Kidney capillary endothelial cell (primary cell): Measurements from ENCODE around the gene MFSD6.

Source experiments
- DNase-seq: peaks from one replicate; pipeline ENCODE4 v3.0.0-alpha.2; 2018; ENCODE audit warnings: low spot score

MFSD6 gene

DNA sequence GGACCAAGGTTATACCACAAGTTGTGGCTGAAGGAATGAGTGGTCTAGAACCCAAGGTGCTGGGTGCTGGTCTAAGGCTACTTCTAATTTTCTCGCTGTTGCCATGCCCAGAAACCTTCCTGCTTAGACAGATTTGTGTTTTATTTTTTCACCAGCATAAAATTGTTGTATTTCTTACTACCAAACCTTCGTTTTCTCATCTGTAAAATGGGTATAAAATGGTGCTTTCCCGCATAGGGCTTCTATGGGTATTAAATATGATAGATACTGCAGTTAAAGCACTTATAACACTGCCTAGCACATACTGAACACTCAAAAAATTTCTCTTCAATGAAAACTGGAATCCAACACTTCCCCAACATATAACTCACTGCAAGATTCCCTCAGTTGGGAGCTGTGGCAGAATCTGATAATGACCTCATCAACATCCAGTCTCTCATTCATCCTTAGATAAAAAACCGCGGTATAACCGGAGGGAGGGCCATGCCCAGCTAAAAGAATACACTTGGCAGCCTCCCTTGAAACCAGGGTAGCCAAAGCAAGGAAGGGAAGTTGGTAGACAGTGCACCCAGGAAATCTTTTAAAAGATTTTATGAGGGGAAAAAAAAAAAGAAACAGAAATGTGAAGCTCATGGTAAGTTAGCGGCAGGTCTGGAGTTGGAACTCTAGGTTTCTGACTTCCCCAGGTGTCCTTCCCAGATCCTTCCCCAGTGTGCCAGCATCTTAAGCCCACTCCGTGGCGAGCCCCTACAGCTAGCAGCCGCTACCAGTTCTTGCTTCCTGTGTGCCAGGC lies 125.2 kb downstream of the MFSD6 start:
- DNase-seq, result no peak

DNA sequence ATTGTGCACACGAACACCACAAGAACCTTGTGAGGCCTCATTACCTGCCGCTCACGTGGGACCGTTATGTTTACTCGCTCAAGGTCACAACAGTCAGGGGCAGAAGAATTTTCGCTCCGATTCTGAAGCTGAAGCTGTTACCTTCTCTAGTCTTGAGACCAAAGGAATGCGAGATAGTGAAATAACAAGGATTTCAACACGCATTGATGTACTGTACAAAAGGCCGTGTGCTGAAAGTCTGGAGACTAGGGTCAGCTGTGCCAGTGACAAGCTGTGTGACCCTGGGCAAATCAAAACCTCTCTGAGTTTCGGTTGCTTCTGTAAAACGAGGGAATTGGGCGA lies 125.8 kb downstream of the MFSD6 start:
- DNase-seq, result no peak

DNA sequence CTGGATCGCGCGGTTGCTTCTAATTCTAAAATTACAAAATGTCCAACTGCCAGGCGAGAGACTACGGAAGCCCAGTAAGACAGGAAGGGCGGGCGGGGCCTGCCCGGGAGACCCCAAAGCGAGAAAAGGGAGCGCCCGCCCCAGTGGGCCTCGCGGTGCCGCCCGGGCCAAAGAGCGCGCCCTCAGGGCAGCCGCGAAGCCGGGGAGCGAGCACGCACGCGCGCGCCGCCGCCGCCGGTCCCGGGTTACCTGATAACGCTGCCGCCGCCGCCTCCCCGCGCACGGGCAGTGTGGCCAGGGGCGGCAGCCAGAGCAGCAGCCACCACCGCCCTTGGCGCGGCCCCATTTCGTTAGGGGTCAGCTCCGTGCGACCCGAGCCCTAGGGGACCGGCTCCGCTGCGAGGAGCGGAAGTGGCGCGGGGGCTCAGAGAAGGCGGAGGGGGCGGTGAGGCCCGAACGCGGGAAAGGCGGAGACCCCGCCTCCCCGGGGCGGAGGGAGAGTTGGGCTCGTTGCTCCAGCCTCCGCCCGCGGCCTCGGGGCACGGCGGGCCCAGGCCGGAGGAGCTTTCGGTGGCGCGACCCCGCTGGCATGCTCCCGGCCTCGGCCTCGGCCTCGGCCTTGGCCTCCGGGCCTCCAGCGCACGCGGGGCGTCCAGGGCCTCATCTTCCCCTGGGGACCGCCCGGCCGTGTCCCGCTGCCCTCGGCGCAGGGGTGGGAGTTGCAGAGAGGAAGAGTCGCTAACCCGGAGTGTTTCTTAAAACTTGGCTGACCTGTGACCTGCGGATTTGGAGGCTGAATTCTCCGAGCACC lies 126.4 kb downstream of the MFSD6 start, which contains the start of gene NEMP2:
TSS of gene NEMP2 (minus strand) at position 413 of the 811 bp plus-strand sequence. CDS start at position 346, 67 bp downstream.
- DNase-seq, result peak; percentile 52

DNA sequence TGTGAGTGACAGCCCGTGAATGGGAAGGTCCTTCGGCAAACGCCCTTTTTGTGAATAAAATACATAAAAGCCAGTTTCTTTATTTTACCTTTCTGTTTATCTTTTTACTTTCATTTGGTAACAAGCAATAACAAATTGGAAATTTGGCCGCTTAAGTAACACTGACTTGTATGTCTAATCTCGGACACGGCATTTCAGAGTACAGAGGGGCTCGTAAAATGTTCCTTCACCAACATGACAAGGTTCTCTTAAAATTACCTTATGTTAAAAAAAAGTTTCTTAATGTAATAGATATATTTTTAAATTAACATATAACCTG lies 126.9 kb downstream of the MFSD6 start:
- no peak for DNase-seq

DNA sequence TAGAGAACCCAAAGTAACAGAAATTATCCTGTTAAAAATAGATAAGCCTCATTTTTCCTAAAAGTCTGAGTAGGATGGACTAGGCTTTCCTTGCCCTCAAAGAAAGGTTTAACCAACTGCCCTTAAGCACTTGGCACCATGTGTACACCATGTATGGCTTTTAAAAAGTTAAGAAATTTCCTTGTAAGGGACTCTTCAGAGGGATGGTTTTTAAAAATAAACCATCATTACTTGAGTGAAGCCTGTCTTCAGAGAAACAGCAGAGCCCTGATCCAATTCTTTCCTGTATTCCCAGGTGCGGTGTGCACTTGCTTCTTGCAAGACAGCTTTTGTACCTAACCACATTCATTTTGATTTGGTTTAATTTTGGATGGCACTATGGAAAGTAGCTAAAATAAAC lies 127.4 kb downstream of the MFSD6 start:
- DNase-seq, result no peak

DNA sequence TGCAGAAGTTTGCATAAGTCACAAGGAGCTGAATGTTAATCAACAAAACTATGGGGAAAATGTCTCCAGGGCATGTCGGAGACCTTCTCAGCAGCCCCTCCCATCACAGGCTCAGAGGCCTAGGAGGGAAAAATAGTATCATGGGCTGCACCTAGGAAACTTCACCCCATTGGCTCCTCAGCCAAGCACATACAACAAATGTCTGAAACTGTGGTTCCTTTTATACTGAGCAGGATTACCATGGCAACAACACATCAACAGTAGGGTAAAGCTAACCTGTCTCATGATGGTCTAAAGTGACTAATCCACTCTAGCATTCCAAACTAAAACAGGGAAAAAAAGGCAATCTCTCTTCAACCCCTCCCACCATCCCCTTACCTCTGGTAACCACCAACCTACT lies 129.6 kb downstream of the MFSD6 start:
- no peak for DNase-seq

DNA sequence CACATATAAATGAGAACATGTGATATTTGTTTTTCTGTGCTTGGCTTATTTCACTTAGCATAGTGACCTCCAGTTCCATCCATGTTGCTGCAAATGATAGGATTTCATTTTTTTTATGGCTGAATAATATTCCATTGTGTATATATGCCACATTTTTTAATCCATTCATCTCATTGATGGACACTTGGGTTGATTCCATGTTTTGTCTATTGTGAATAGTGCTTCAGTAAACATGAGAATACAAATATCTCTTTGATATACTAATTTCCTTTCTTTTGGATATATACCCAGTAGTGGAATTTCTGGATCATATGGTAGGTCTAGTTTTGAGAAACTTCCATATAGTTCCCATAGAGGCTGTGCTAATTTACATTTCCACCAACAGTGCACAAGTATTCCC lies 130.0 kb downstream of the MFSD6 start:
- DNase-seq, result no peak

DNA sequence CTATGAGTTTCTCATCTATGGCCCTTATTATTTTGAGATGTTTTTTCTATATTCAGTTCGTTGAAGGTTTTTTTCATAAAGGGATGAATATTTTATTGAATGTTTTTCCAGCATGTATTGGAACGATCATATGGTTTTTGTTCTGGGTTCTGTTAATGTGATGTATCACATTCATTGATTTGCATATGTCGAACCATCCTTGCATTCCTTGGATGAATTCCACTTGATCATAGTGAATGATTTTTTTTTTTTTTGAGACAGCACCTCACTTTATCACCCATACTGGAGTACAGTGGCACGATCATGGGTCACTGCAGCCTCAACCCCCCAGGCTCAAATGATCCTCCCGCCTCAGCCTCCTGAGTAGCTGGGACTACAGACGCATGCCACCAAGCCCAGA lies 131.9 kb downstream of the MFSD6 start:
- DNase-seq, result no peak

DNA sequence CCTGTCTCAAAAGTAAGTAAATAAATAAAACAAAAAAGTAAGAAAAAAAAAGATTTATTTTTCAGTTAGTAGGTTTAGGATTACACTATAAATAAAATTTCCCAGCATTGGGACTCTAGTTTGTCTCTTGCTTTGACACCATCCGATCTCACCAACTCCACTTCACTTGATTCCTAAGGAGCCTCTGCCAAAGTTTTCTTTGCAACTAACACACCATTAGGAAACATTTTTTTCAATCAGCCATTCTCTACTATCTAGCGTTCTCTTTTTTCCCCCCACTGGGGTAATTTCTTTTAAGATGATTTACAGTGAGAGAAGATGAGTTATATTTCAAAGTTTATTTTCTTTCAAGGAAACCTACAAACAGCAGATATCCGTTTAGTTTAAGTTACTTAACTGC lies 136.9 kb downstream of the MFSD6 start:
- DNase-seq, result no peak

DNA sequence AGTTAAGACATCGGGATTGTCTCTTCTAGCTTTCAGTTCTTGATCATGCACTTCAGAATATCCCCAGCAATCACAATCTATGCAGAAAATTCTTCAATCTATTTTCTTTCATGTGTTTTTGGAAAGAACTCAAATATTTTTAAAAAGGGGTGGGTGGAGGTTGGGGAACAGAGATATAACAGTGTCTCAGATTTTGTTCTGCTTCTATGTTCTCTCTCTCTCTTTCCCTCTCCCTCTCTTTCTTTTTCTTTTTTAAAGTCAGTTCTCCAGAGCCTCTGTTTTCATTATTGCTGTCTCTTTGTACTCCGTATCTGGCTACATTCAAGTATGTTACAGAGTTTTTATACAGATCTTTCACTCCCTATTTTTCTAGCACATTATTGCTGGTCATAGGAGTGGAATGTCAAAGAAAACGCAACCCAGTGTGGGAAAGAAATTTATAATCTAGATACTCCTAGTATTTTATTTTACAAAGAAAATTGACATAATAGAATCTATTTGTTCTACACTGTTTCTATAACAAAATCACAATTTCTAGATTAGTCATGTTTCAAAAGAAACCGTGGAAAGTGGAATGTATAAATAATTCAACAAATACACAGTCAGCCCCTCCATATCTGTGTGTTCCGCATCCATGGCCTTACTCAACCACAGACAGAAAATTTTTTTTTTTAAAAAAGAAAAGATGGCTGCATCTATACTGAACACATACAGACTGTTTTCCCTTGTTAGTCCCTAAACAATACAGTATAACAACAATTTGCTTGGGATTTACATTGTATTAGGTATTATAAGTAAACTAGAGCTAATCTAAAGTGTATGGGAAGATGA lies 137.6 kb downstream of the MFSD6 start:
- DNase-seq, result no peak

DNA sequence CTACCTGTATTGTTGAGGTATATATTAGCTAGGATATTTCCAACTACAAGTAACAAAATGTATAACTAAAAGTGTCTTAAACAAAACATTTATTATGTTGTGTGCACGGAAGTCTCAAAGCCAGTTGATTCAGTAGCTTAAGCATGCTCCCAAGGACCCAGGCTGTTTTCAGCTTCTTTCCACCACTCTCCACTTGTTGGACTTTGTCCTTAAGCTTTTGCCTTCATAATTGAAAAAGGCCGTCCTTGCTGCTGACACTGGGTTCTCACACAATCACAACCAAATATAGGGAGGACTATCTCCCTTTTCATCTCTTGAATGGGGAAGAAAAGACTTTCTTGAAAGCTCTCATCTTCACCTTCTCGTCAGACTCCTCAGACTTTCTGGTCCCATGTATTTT lies 138.6 kb downstream of the MFSD6 start:
- DNase-seq, result no peak

DNA sequence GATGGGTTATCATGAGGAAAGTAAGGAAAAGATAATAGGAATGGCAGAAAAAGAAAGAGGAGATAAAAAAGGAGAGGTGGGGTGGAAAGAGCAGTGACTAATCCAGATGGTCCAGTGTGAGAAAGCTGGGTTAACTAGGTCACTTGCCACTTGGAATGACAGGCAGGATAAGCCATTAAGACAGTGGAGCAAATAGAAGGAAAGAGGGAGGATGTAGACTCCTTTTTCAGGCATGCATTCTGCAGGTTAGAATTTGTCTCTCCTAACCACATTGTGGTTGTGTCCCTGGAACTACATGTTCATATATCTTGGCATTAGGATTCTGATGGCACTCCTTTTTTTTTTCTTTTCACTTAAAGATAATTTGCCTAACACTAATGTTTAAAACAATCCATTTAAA lies 139.7 kb downstream of the MFSD6 start:
- no peak for DNase-seq

DNA sequence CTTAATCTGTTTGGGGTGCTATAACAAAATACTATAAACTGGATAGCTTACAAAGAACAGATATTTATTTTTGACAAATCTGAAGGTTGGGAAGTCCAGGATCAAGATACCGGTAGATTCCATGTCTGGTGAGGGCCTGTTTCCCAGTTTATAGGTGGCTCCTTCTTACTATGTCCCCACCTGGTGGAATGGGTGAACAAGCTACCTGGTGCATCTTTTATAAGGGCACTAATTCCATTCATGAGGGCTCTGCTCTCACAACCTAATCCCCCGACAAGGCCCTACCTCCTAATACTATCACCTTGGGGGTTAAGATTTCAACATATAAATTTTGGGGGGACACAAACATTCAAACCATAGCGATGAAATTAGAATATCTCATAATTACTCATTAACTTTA lies 142.0 kb downstream of the MFSD6 start:
- no peak for DNase-seq
